Parathyroid adenoma (tissue), 2 donors: ENCODE data around the gene STUM.
"Not testable (repeated sequence)": the region's sequence is repeated elsewhere in the genome, so short reads cannot be mapped to it uniquely, and the experiment has no call there.

Experiments
- H2AFZ ChIP-seq: fragments of 300-600 bp; sonication (generic); one replicate; pipeline ENCODE4 v1.7.0; 2017; ENCODE audit warnings: antibody characterized with exemption, mild to moderate bottlenecking
- H3K27ac ChIP-seq: fragments of 300-600 bp; sonication (generic); one replicate; pipeline ENCODE4 v1.7.0; 2017
- H3K27me3 ChIP-seq: fragments of 300-600 bp; sonication (generic); one replicate; pipeline ENCODE4 v1.7.0; 2017; ENCODE audit warnings: low read length; ENCODE audit not compliant: control insufficient read depth, insufficient read depth
- H3K36me3 ChIP-seq: fragments of 300-600 bp; sonication (generic); one replicate; pipeline ENCODE4 v1.7.0; 2017; ENCODE audit warnings: low read length; ENCODE audit not compliant: control insufficient read depth, insufficient read depth
- H3K4me1 ChIP-seq: fragments of 300-600 bp; sonication (generic); one replicate; pipeline ENCODE4 v1.7.0; 2017; ENCODE audit warnings: control low read depth
- H3K4me2 ChIP-seq: fragments of 300-600 bp; sonication (generic); one replicate; pipeline ENCODE4 v1.7.0; 2017; ENCODE audit warnings: low read length
- H3K4me3 ChIP-seq: fragments of 300-600 bp; sonication (generic); one replicate; pipeline ENCODE4 v1.7.0; 2017; ENCODE audit warnings: low read depth, low read length
- H3K79me2 ChIP-seq: fragments of 300-600 bp; sonication (generic); one replicate; pipeline ENCODE4 v1.7.0; 2017; ENCODE audit warnings: control low read depth
- H3K9ac ChIP-seq: fragments of 300-600 bp; sonication (generic); one replicate; pipeline ENCODE4 v1.7.0; 2017; ENCODE audit warnings: mild to moderate bottlenecking
- H3K9me3 ChIP-seq: fragments of 300-600 bp; sonication (generic); one replicate; pipeline ENCODE4 v1.7.0; 2017; ENCODE audit warnings: low read length; ENCODE audit not compliant: control insufficient read depth
- CTCF ChIP-seq: fragments of 300-600 bp; sonication (generic); IDR thresholded peaks from one replicate; pipeline ENCODE4 v1.7.0; 2017; ENCODE audit warnings: antibody characterized with exemption, mild to moderate bottlenecking
- donor health status: primary hyperparathyroidism.

The STUM gene

GRCh38 chr1:226611301-226611700 lies 62.7 kb downstream of the STUM start:
- Histone ChIP-seq H3K36me3 (no peaks in the 10 kb centered on the region), H3K4me3 (no peak overlapping the region), H3K27me3 (no peaks in the 10 kb centered on the region), H3K79me2 (no peaks in the 10 kb centered on the region), H3K4me2 (no peak overlapping the region), H3K9ac (no peak overlapping the region), H3K4me1 (no peaks in the 10 kb centered on the region), H2AFZ (no peak overlapping the region), H3K27ac (no peak overlapping the region), H3K9me3 (no peaks in the 10 kb centered on the region)
- no peak for TF ChIP-seq CTCF

- not testable (repeated sequence) for H3K4me2 ChIP-seq, H3K27ac ChIP-seq, H3K36me3 ChIP-seq, H3K9me3 ChIP-seq, H3K27me3 ChIP-seq, H3K4me1 ChIP-seq, H3K9ac ChIP-seq, H2AFZ ChIP-seq, H3K79me2 ChIP-seq, H3K4me3 ChIP-seq
Measured at GRCh38 chr1:226611980-226612379, 63.4 kb downstream of the STUM start.

GRCh38 chr1:226615876-226616275 lies 67.3 kb downstream of the STUM start:
- H3K27me3 ChIP-seq, result no peaks in the 10 kb centered on the region
- H3K27ac ChIP-seq, result no peak overlapping the region
- TF ChIP-seq CTCF, result no peak
- no peaks in the 10 kb centered on the region for H3K36me3 ChIP-seq
- no peak overlapping the region for H3K9ac ChIP-seq
- H3K79me2 ChIP-seq, result no peaks in the 10 kb centered on the region
- H3K4me3 ChIP-seq, result no peak overlapping the region
- no peak overlapping the region for H3K4me2 ChIP-seq
- H2AFZ ChIP-seq, result no peak overlapping the region
- H3K4me1 ChIP-seq, result no peaks in the 10 kb centered on the region
- H3K9me3 ChIP-seq, result no peaks in the 10 kb centered on the region

GRCh38 chr1:226616636-226617035 lies 68.1 kb downstream of the STUM start:
- Histone ChIP-seq H3K27me3 (no peaks in the 10 kb centered on the region), H3K9me3 (no peaks in the 10 kb centered on the region), H3K4me1 (no peaks in the 10 kb centered on the region), H2AFZ (no peak overlapping the region), H3K4me2 (no peak overlapping the region), H3K9ac (no peak overlapping the region), H3K36me3 (no peaks in the 10 kb centered on the region), H3K4me3 (no peak overlapping the region), H3K27ac (no peak overlapping the region), H3K79me2 (no peaks in the 10 kb centered on the region)
- no peak for TF ChIP-seq CTCF

GRCh38 chr1:226617109-226617508 lies 68.5 kb downstream of the STUM start:
- Histone ChIP-seq H3K79me2 (no peaks in the 10 kb centered on the region), H2AFZ (no peak overlapping the region), H3K36me3 (no peaks in the 10 kb centered on the region), H3K27me3 (no peaks in the 10 kb centered on the region), H3K4me2 (no peak overlapping the region), H3K9me3 (no peaks in the 10 kb centered on the region), H3K4me1 (no peaks in the 10 kb centered on the region), H3K4me3 (no peak overlapping the region), H3K27ac (no peak overlapping the region), H3K9ac (no peak overlapping the region)
- TF ChIP-seq CTCF, result no peak

- H2AFZ ChIP-seq, H3K36me3 ChIP-seq, H3K9ac ChIP-seq, H3K4me3 ChIP-seq, H3K27ac ChIP-seq, H3K4me2 ChIP-seq, H3K79me2 ChIP-seq, H3K27me3 ChIP-seq, H3K4me1 ChIP-seq, H3K9me3 ChIP-seq: not testable (repeated sequence)
Measured at GRCh38 chr1:226617719-226618118, 69.2 kb downstream of the STUM start.
